H1 (cell line): ENCODE results near the gene CKAP2L. TPM values are rescaled to one million over a fixed set of nuclear protein-coding genes. Genes with fewer than 3 reads are reported as not detected.
A peak's percentile ranks its signal among the peaks of the same experiment; 100 is the strongest.

ENCODE experiments used
- CTCF ChIA-PET: fragments of 300-600 bp; sonication (Branson Sonifier 250); formaldehyde crosslinking; loops from one replicate; lab custom pipeline; 2021; ENCODE audit not compliant: partially characterized antibody; lab: Charles Lee
- POLR2A ChIA-PET: fragments of 300-600 bp; sonication (Branson Sonifier 250); formaldehyde crosslinking; loops from one replicate; lab custom pipeline; 2021; ENCODE audit warnings: inconsistent platforms; ENCODE audit not compliant: partially characterized antibody; lab: Charles Lee
- DNase-seq, 2 experiments: peaks; one replicate each; pipeline versions ENCODE4 v3.0.0 to v3.0.0-alpha.2; 2010 to 2022; ENCODE audit warnings: low spot score in 2 of 2, low read depth in 1 of 2, mixed read lengths in 1 of 2
- FAIRE-seq: peaks from 2 replicates; lab custom pipeline; 2011; peaks lifted over from hg19 to GRCh38; lab: Jason Lieb, UNC
- H2AFZ ChIP-seq: 2 replicates; pipeline ENCODE4 v1.8.1; 2012; ENCODE audit warnings: low read length, inconsistent platforms
- H2AK5ac ChIP-seq: 2 replicates; pipeline ENCODE4 v1.6.1; 2013; ENCODE audit warnings: low read depth, low read length
- H2BK120ac ChIP-seq: replicated peaks from 2 replicates; pipeline ENCODE3; 2013; ENCODE audit warnings: low read depth, low read length, inconsistent platforms
- H2BK12ac ChIP-seq: 2 replicates; pipeline ENCODE4 v1.6.1; 2013; ENCODE audit warnings: low read depth, low read length
- H2BK15ac ChIP-seq: 2 replicates; pipeline ENCODE4 v1.6.1; 2013; ENCODE audit warnings: low read length
- H2BK20ac ChIP-seq: 2 replicates; pipeline ENCODE4 v1.6.1; 2013; ENCODE audit warnings: low read length
- H2BK5ac ChIP-seq: 2 replicates; pipeline ENCODE4 v1.6.1; 2013; ENCODE audit warnings: low read depth, low read length
- H3K14ac ChIP-seq: 2 replicates; pipeline ENCODE4 v1.6.1; 2013; ENCODE audit warnings: inconsistent platforms; ENCODE audit not compliant: insufficient read length
- H3K18ac ChIP-seq: 2 replicates; pipeline ENCODE4 v1.6.1; 2013; ENCODE audit warnings: low read length; ENCODE audit errors: extremely low read depth
- H3K23ac ChIP-seq: 2 replicates; pipeline ENCODE4 v1.6.1; 2013; ENCODE audit warnings: inconsistent platforms; ENCODE audit not compliant: insufficient read length
- H3K23me2 ChIP-seq: 2 replicates; pipeline ENCODE4 v1.6.1; 2013; ENCODE audit warnings: low read depth, low read length
- H3K27ac ChIP-seq: 2 replicates; pipeline ENCODE4 v1.6.1; 2011; ENCODE audit warnings: low read depth, low read length, inconsistent platforms
- H3K27me3 ChIP-seq, 4 experiments: replicated peaks in 1 of 4; 1 replicate in 1 of 4; 2 replicates in 3 of 4; pipeline versions ENCODE4 v1.6.1 to v1.8.1; 2011 to 2013; ENCODE audit warnings: low read length in 3 of 4, mild to moderate bottlenecking in 3 of 4, inconsistent platforms in 2 of 4, mixed read lengths in 2 of 4, moderate library complexity in 1 of 4; ENCODE audit not compliant: control insufficient read depth in 3 of 4, insufficient read depth in 3 of 4; ENCODE audit errors: extremely low read depth in 1 of 4
- H3K36me3 ChIP-seq, 4 experiments: 2 replicates each; pipeline versions ENCODE4 v1.6.1 to v1.8.1; 2011 to 2013; ENCODE audit warnings: mild to moderate bottlenecking in 4 of 4, low read length in 3 of 4, moderate library complexity in 2 of 4, control low read depth in 1 of 4, inconsistent platforms in 1 of 4; ENCODE audit not compliant: insufficient read depth in 4 of 4, control insufficient read depth in 2 of 4
- H3K4ac ChIP-seq: replicated peaks from 2 replicates; pipeline ENCODE3; 2013; ENCODE audit warnings: low read length, low read depth, mixed read lengths, inconsistent platforms; ENCODE audit not compliant: insufficient read length
- H3K4me1 ChIP-seq, 4 experiments: replicated peaks in 1 of 4; 1 replicate in 1 of 4; 2 replicates in 3 of 4; pipeline versions ENCODE4 v1.6.1 to v1.8.1; 2011 to 2013; ENCODE audit warnings: low read length in 3 of 4, inconsistent platforms in 2 of 4, mixed read lengths in 1 of 4; ENCODE audit not compliant: insufficient read depth in 4 of 4, control insufficient read depth in 3 of 4
- H3K4me2 ChIP-seq, 2 experiments: 2 replicates each; pipeline versions ENCODE4 v1.6.1 to v1.8.1; 2011 to 2013; ENCODE audit warnings: low read depth in 2 of 2, low read length in 2 of 2, control low read depth in 1 of 2, inconsistent platforms in 1 of 2, mild to moderate bottlenecking in 1 of 2; ENCODE audit not compliant: insufficient read depth in 1 of 2
- H3K4me3 ChIP-seq, 4 experiments: fragments of 200-600, 300-600 bp in 1 of 4; sonication (generic), shearing (Covaris generic), sonication (Bioruptor Twin) in 1 of 4; 2 replicates each; pipeline versions ENCODE4 v1.5.1 to v1.8.1; 2011 to 2016; ENCODE audit warnings: low read length in 4 of 4, low read depth in 3 of 4, control low read depth in 2 of 4, inconsistent platforms in 2 of 4, mild to moderate bottlenecking in 2 of 4, mixed read lengths in 1 of 4, moderate library complexity in 1 of 4; ENCODE audit not compliant: insufficient read depth in 2 of 4; ENCODE audit errors: extremely low read depth in 1 of 4
- H3K56ac ChIP-seq: replicated peaks from 2 replicates; pipeline ENCODE3; 2013; ENCODE audit warnings: low read depth, mild to moderate bottlenecking, mixed read lengths, low read length, inconsistent platforms; ENCODE audit not compliant: insufficient read length
- H3K79me1 ChIP-seq: 2 replicates; pipeline ENCODE4 v1.6.1; 2013; ENCODE audit warnings: low read depth, low read length, control low read depth
- H3K79me2 ChIP-seq, 2 experiments: 2 replicates each; pipeline versions ENCODE4 v1.6.1 to v1.8.1; 2012 to 2013; ENCODE audit warnings: low read length in 2 of 2, mild to moderate bottlenecking in 2 of 2, inconsistent platforms in 1 of 2; ENCODE audit not compliant: insufficient read depth in 2 of 2, control insufficient read depth in 1 of 2
- H3K9ac ChIP-seq, 4 experiments: replicated peaks in 1 of 4; 1 replicate in 1 of 4; 2 replicates in 3 of 4; pipeline versions ENCODE4 v1.6.1 to v1.8.1; 2011 to 2013; ENCODE audit warnings: low read depth in 3 of 4, low read length in 3 of 4, control low read depth in 2 of 4, mild to moderate bottlenecking in 2 of 4, moderate library complexity in 2 of 4, inconsistent platforms in 1 of 4; ENCODE audit errors: extremely low read depth in 1 of 4
- H3K9me3 ChIP-seq, 2 experiments: 2 replicates each; pipeline versions ENCODE4 v1.6.1 to v1.8.1; 2012 to 2013; ENCODE audit warnings: mild to moderate bottlenecking in 2 of 2, moderate library complexity in 2 of 2, control low read depth in 1 of 2, inconsistent platforms in 1 of 2, low read depth in 1 of 2, low read length in 1 of 2, mixed read lengths in 1 of 2; ENCODE audit not compliant: insufficient read depth in 2 of 2
- H4K20me1 ChIP-seq, 2 experiments: replicated peaks in 1 of 2; 2 replicates each; pipeline versions ENCODE3 to v1.8.1; 2011 to 2013; ENCODE audit warnings: inconsistent platforms in 2 of 2, low read length in 2 of 2, mild to moderate bottlenecking in 1 of 2; ENCODE audit not compliant: insufficient read depth in 2 of 2, control insufficient read depth in 1 of 2
- H4K5ac ChIP-seq: 2 replicates; pipeline ENCODE4 v1.6.1; 2013; ENCODE audit warnings: low read length, low read depth, mixed read lengths, inconsistent platforms; ENCODE audit not compliant: insufficient read length
- H4K8ac ChIP-seq: 2 replicates; pipeline ENCODE4 v1.8.0; 2013; ENCODE audit warnings: mild to moderate bottlenecking, moderate library complexity, low read length, inconsistent platforms; ENCODE audit not compliant: insufficient read depth; ENCODE audit errors: extremely low read depth
- H4K91ac ChIP-seq: replicated peaks from 2 replicates; pipeline ENCODE3; 2013; ENCODE audit warnings: low read length, mixed read lengths, inconsistent platforms; ENCODE audit not compliant: insufficient read length
- CBX5 ChIP-seq: fragments of 300-800, 300-1000 bp; sonication (generic); IDR thresholded peaks from 2 replicates; pipeline ENCODE4 v1.7.1; 2016; ENCODE audit warnings: antibody characterized with exemption, low read length, low read depth
- E2F6 ChIP-seq: IDR thresholded peaks from 2 replicates; pipeline ENCODE4 v1.6.1; 2012; ENCODE audit warnings: inconsistent platforms
- KDM4A ChIP-seq: IDR thresholded peaks from one replicate; pipeline ENCODE4 v1.7.1; 2012; ENCODE audit warnings: low read depth, mild to moderate bottlenecking, moderate library complexity, low read length, inconsistent platforms; ENCODE audit not compliant: severe bottlenecking
- KDM5A ChIP-seq: fragments of 200-600 bp; IDR thresholded peaks from 2 replicates; pipeline ENCODE4 v1.7.1; 2012; ENCODE audit warnings: mild to moderate bottlenecking, low read length, inconsistent platforms, mixed read lengths
- NANOG ChIP-seq: IDR thresholded peaks from 2 replicates; pipeline ENCODE4 v1.6.1; 2011; ENCODE audit warnings: low read length, low read depth, mild to moderate bottlenecking, inconsistent platforms; ENCODE audit not compliant: insufficient read depth, poor library complexity, severe bottlenecking
- RFX5 ChIP-seq: IDR thresholded peaks from 2 replicates; pipeline ENCODE4 v1.6.1; 2011; ENCODE audit warnings: low read depth, low read length, improper control_type of control experiment, borderline replicate concordance
- SIN3A ChIP-seq, 2 experiments: IDR thresholded peaks in 1 of 2; conservative IDR thresholded peaks in 1 of 2; 2 replicates each; pipeline ENCODE4 v1.6.1; 2011 to 2012; ENCODE audit warnings: low read length in 2 of 2, improper control_type of control experiment in 1 of 2, low read depth in 1 of 2, mild to moderate bottlenecking in 1 of 2
- SP4 ChIP-seq: IDR thresholded peaks from 2 replicates; pipeline ENCODE4 v1.6.1; 2012; ENCODE audit warnings: low read length, inconsistent platforms
- TCF12 ChIP-seq: IDR thresholded peaks from 2 replicates; pipeline ENCODE4 v1.6.1; 2011; ENCODE audit warnings: low read depth, mild to moderate bottlenecking, low read length
- ZNF274 ChIP-seq: IDR thresholded peaks from 2 replicates; pipeline ENCODE4 v1.7.0; 2012; ENCODE audit warnings: low read length, borderline replicate concordance; ENCODE audit errors: extremely low read depth
- WGBS, 2 experiments: shearing (Covaris generic) in 1 of 2; methylation state at CpG; one replicate each; pipeline versions ENCODE4 v1.1.6 to v1.1.7; 2013 to 2015; ENCODE audit warnings: low lambda C conversion rate in 2 of 2, mixed read lengths in 2 of 2, inconsistent platforms in 1 of 2, low coverage in 1 of 2, missing lambda C conversion rate in 1 of 2; ENCODE audit not compliant: insufficient replicate concordance in 2 of 2, insufficient coverage in 1 of 2, insufficient read length in 1 of 2; ENCODE audit errors: extremely low coverage in 1 of 2, missing lambda C conversion rate in 1 of 2; 5-methylcytosine and 5-hydroxymethylcytosine counted together
- polyA plus RNA-seq, 7 experiments: library from polyadenylated mRNA; depleted of rRNA in 3 of 7; stranded (reverse) in 5 of 7; unstranded in 2 of 7; fragments of >200 nt in 5 of 7; fragments of 200-250 nt in 2 of 7; gene quantifications; 1 replicate in 5 of 7; 2 replicates in 1 of 7; 4 replicates in 1 of 7; pipeline versions ENCODE4 v1.2.1 to v1.2.3, GENCODE V29; 2011 to 2013; ENCODE audit warnings: missing spikeins in 2 of 7, mixed read lengths in 2 of 7
- total RNA-seq: library from RNA; stranded (reverse); fragmentation: NEBNext Ultra II Directional; extraction: Animal tissue kit (Norgen Biotek cat#: 25700); gene quantifications from 2 replicates; pipeline ENCODE4 v1.2.1, GENCODE V29; 2021

Gene CKAP2L
- total and polyA plus RNA-seq, 2 of the 8 experiments (the other 6 are each of a cell fraction or from before 2014, with no cell fraction given), result 2.5 to 20.7 TPM

DNA sequence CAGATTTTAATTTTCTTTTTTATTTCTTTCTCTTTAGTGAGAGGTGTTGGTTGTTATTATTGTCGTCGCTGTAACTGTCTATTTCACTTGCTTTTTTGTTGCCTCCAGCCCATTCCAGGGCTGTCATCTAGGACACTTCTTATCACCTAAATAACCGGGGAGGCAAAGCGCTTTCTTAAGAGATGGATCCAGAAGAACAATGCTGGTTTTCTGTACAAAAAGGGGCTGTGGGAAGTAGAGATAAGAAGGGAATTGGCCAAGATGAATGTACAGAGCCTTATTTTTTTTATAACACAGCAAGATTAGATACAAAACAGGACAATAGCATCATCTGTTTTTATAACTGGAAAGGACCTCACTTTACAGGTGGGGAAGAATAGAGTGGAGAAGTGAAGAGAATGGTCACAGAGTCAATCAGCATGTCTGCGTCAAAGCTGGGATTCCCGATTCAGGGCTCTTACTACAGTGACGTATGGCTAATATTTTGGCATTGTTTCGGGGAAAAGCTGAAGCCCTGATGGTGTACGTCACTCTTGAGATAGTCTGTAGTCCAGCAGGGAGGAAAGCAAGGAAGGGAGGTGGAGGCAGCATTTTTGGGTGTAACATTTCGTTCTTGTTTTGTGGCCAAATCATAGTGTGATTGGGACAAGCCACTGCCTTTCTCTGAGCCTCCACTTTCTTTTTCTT, 49.0 kb upstream of the CKAP2L start:
- Histone ChIP-seq H3K27me3 (no peaks in the 10 kb centered on the region), H4K91ac (peak overlapping the region; percentile 8), H3K56ac (no peak overlapping the region), H3K27ac (no peak overlapping the region), H2AFZ (0 out of 2 replicates have a peak overlapping the region, but pooled peaks have one; percentile 2), H2BK12ac (peak overlapping the region; percentile 98), H4K8ac (no peak overlapping the region), H3K23me2 (no peaks in the 10 kb centered on the region), H3K79me2 (no peaks in the 10 kb centered on the region), H3K18ac (peak overlapping the region; percentile 36; the same call in 1 of the 2 replicates), H3K79me1 (no peaks in the 10 kb centered on the region), H3K14ac (no peak overlapping the region), H3K4ac (no peak overlapping the region), H4K5ac (no peak overlapping the region), H3K9ac (no peak overlapping the region), H2BK20ac (peak overlapping the region; percentile 28; the same call in 1 of the 2 replicates), H3K36me3 (no peaks in the 10 kb centered on the region), H3K4me2 (no peak overlapping the region), H3K4me1 (peaks cover 0 to 27% (median 7%) of the 10 kb centered on the region in 4 experiments; a peak in 6 of 7 replicates), H3K23ac (no peak overlapping the region), H2AK5ac (peak overlapping the region; percentile 79), H3K9me3 (no peaks in the 10 kb centered on the region), H2BK5ac (peak overlapping the region; percentile 84; the same call in 1 of the 2 replicates), H2BK120ac (no peak overlapping the region), H2BK15ac (no peak overlapping the region), H4K20me1 (no peaks in the 10 kb centered on the region), H3K4me3 (no peak overlapping the region)
- TF ChIP-seq ZNF274 (no peak), CBX5 (no peak), RFX5 (no peak), E2F6 (no peak), NANOG (no peak), KDM5A (no peak), TCF12 (no peak), KDM4A (no peak), SP4 (no peak), SIN3A (conservative IDR thresholded peaks at IDR 0.05 in 1 of 2, IDR thresholded peaks at IDR 0.05 in 1 of 2; ENCODE audit: low read depth in 1 of 2, low read length in 2 of 2) (no peak)
- WGBS, 2 experiments, result 90% methylated on average over 10 of the region's 10 CpGs; no CpG with 5 or more reads in 1 of the 2 experiments
- FAIRE-seq, result no peak
- CTCF ChIA-PET, result interaction anchor here (2.1 to 2.5 kb wide), 2 partner anchors 72 kb away, joined by 8 read pairs; no protein-coding TSS in a partner anchor
- no peak for DNase-seq
- POLR2A ChIA-PET, result no interaction called here
